Vagina (tissue), 2 donors: Measurements from ENCODE around the gene ADAMTSL1. TPM values are rescaled to one million over a fixed set of nuclear protein-coding genes. Genes with fewer than 3 reads are reported as not detected.

Experiments
- DNase-seq, 2 donors: peaks; one replicate each; pipeline ENCODE4 v3.0.0-alpha.2; 2017; ENCODE audit errors: extremely low spot score in 2 of 2
- H3K27ac ChIP-seq: fragments of 200-600 bp; sonication (generic); one replicate; pipeline ENCODE4 v1.5.1; 2019
- H3K27me3 ChIP-seq: fragments of 200-600 bp; sonication (generic); one replicate; pipeline ENCODE4 v1.5.1; 2019
- H3K36me3 ChIP-seq, 2 donors: fragments of 200-600 bp; sonication (generic); one replicate each; pipeline ENCODE4 v1.5.1; 2017 to 2019
- H3K4me1 ChIP-seq: fragments of 200-600 bp; sonication (generic); one replicate; pipeline ENCODE4 v1.5.1; 2019
- H3K4me3 ChIP-seq, 2 donors: fragments of 200-600 bp; sonication (generic); 1 replicate in 1 of 2; 2 replicates in 1 of 2; pipeline ENCODE4 v1.5.1; 2016 to 2019
- H3K9me3 ChIP-seq: fragments of 200-600 bp; sonication (generic); one replicate; pipeline ENCODE4 v1.5.1; 2019
- CTCF ChIP-seq, 3 experiments: fragments of 450-650 bp in 2 of 3; fragments of 200-600 bp in 1 of 3; sonication (generic) in 1 of 3; IDR thresholded peaks; one replicate each; pipeline ENCODE4 v1.5.1; 2017 to 2019; ENCODE audit warnings: antibody characterized with exemption in 3 of 3, mild to moderate bottlenecking in 2 of 3, moderate library complexity in 2 of 3
- POLR2A ChIP-seq, 2 donors: fragments of 450-650 bp; IDR thresholded peaks; one replicate each; pipeline ENCODE4 v1.6.1; 2017; ENCODE audit warnings: antibody characterized with exemption in 2 of 2, mild to moderate bottlenecking in 2 of 2, moderate library complexity in 2 of 2
- POLR2AphosphoS5 ChIP-seq, 2 donors: sonication (generic); formaldehyde crosslinking; IDR thresholded peaks; one replicate each; pipeline ENCODE4 v1.9.0; 2017; ENCODE audit warnings: antibody characterized with exemption in 2 of 2, mild to moderate bottlenecking in 2 of 2, low read depth in 1 of 2; ENCODE audit not compliant: insufficient read depth in 1 of 2
- intact Hi-C: fragments of 100-400 bp; cut with DNase I; formaldehyde crosslinking; loops from one replicate; pipeline ENCODE4 v1.15.1; 2023
- total RNA-seq: library from RNA; depleted of rRNA; stranded (reverse); fragments of >200 nt; gene quantifications from one replicate; pipeline ENCODE4 v1.2.3, GENCODE V29; 2016

The ADAMTSL1 gene
- total RNA-seq, 1 donor from 2014 or later: 8.1 TPM

- Histone ChIP-seq H3K36me3 (no peaks in the 10 kb centered on the region), H3K27ac (no peak overlapping the region)
- intact Hi-C loops: no loop called here
These were observed 325.5 kb downstream of the ADAMTSL1 start for GRCh38 chr9:18799428-18799827.

GRCh38 chr9:18800579-18800978, 326.6 kb downstream of the ADAMTSL1 start:
- H3K36me3 ChIP-seq: no peaks in the 10 kb centered on the region
- H3K4me3 ChIP-seq: no peak overlapping the region
- no peak for TF ChIP-seq POLR2A (IDR thresholded peaks at IDR 0.05)
- no peak for TF ChIP-seq CTCF (IDR thresholded peaks at IDR 0.05)
- no peak for TF ChIP-seq POLR2AphosphoS5 (IDR thresholded peaks at IDR 0.05; ENCODE audit: insufficient read depth in 1 of 2, low read depth in 1 of 2)
- no peaks in the 10 kb centered on the region for H3K9me3 ChIP-seq
- no peak for DNase-seq
- H3K27me3 ChIP-seq: no peaks in the 10 kb centered on the region
- no peaks in the 10 kb centered on the region for H3K4me1 ChIP-seq
- no peak overlapping the region for H3K27ac ChIP-seq
- intact Hi-C loops: loop anchor here (10.0 kb wide), 1 partner anchor 56 kb away; no protein-coding TSS in a partner anchor

More at GRCh38 chr9:18799428-18799827, 325.5 kb downstream of the ADAMTSL1 start:
- Histone ChIP-seq H3K9me3 (no peaks in the 10 kb centered on the region), H3K27me3 (no peaks in the 10 kb centered on the region), H3K4me1 (no peaks in the 10 kb centered on the region), H3K4me3 (no peak overlapping the region)
- no peak for DNase-seq
- TF ChIP-seq CTCF (IDR thresholded peaks at IDR 0.05) (no peak), POLR2AphosphoS5 (IDR thresholded peaks at IDR 0.05; ENCODE audit: insufficient read depth in 1 of 2, low read depth in 1 of 2) (no peak), POLR2A (IDR thresholded peaks at IDR 0.05) (no peak)

- H3K9me3 ChIP-seq: no peaks in the 10 kb centered on the region
- no peak for DNase-seq
- H3K4me3 ChIP-seq: no peak overlapping the region
- intact Hi-C loops: loop anchor here (10.0 kb wide), 1 partner anchor 61 kb away; no protein-coding TSS in a partner anchor
- H3K4me1 ChIP-seq: no peaks in the 10 kb centered on the region
- no peaks in the 10 kb centered on the region for H3K36me3 ChIP-seq
- H3K27ac ChIP-seq: no peak overlapping the region
- H3K27me3 ChIP-seq: no peaks in the 10 kb centered on the region
- no peak for TF ChIP-seq POLR2AphosphoS5 (IDR thresholded peaks at IDR 0.05; ENCODE audit: insufficient read depth in 1 of 2, low read depth in 1 of 2)
- no peak for TF ChIP-seq POLR2A (IDR thresholded peaks at IDR 0.05)
- no peak for TF ChIP-seq CTCF (IDR thresholded peaks at IDR 0.05)
These were observed 331.4 kb downstream of the ADAMTSL1 start for GRCh38 chr9:18805386-18805785.

GRCh38 chr9:18806232-18807080, 332.5 kb downstream of the ADAMTSL1 start:
- H3K36me3 ChIP-seq: no peaks in the 10 kb centered on the region
- H3K27ac ChIP-seq: no peak overlapping the region
- H3K27me3 ChIP-seq: no peaks in the 10 kb centered on the region
- intact Hi-C loops: loop anchor here (10.0 kb wide), 1 partner anchor 62 kb away; no protein-coding TSS in a partner anchor
- DNase-seq: no peak
- no peaks in the 10 kb centered on the region for H3K9me3 ChIP-seq
- no peak overlapping the region for H3K4me3 ChIP-seq
- no peaks in the 10 kb centered on the region for H3K4me1 ChIP-seq
- no peak for TF ChIP-seq POLR2A (IDR thresholded peaks at IDR 0.05)
- no peak for TF ChIP-seq POLR2AphosphoS5 (IDR thresholded peaks at IDR 0.05; ENCODE audit: insufficient read depth in 1 of 2, low read depth in 1 of 2)
- TF ChIP-seq CTCF (IDR thresholded peaks at IDR 0.05): no peak

GRCh38 chr9:18810581-18810980, 336.6 kb downstream of the ADAMTSL1 start:
- TF ChIP-seq POLR2A (IDR thresholded peaks at IDR 0.05) (no peak), CTCF (IDR thresholded peaks at IDR 0.05) (no peak), POLR2AphosphoS5 (IDR thresholded peaks at IDR 0.05; ENCODE audit: insufficient read depth in 1 of 2, low read depth in 1 of 2) (no peak)
- intact Hi-C loops: no loop called here
- Histone ChIP-seq H3K36me3 (no peaks in the 10 kb centered on the region), H3K9me3 (no peaks in the 10 kb centered on the region), H3K4me1 (no peaks in the 10 kb centered on the region), H3K27me3 (no peaks in the 10 kb centered on the region), H3K4me3 (no peak overlapping the region), H3K27ac (no peak overlapping the region)
- DNase-seq: no peak
